H1 (cell line): Measurements from ENCODE around the gene DCAF7. TPM values are rescaled to one million over a fixed set of nuclear protein-coding genes. Genes with fewer than 3 reads are reported as not detected.

ENCODE experiments used
- MAX ChIP-seq: IDR thresholded peaks from 2 replicates; pipeline ENCODE4 v1.6.1; 2012; ENCODE audit warnings: inconsistent platforms
- PHF8 ChIP-seq: fragments of 200-600 bp; sonication (generic); conservative IDR thresholded peaks from 2 replicates; pipeline ENCODE4 v1.7.1; 2012; ENCODE audit warnings: low read depth, mild to moderate bottlenecking, inconsistent platforms, low read length, moderate library complexity
- SRF ChIP-seq: IDR thresholded peaks from 2 replicates; pipeline ENCODE4 v1.6.1; 2011; ENCODE audit warnings: mild to moderate bottlenecking, low read depth, low read length, moderate library complexity
- polyA plus RNA-seq, 7 experiments: library from polyadenylated mRNA; depleted of rRNA in 3 of 7; stranded (reverse) in 5 of 7; unstranded in 2 of 7; fragments of >200 nt in 5 of 7; fragments of 200-250 nt in 2 of 7; gene quantifications; 1 replicate in 5 of 7; 2 replicates in 1 of 7; 4 replicates in 1 of 7; pipeline versions ENCODE4 v1.2.1 to v1.2.3, GENCODE V29; 2011 to 2013; ENCODE audit warnings: missing spikeins in 2 of 7, mixed read lengths in 2 of 7
- total RNA-seq: library from RNA; stranded (reverse); fragmentation: NEBNext Ultra II Directional; extraction: Animal tissue kit (Norgen Biotek cat#: 25700); gene quantifications from 2 replicates; pipeline ENCODE4 v1.2.1, GENCODE V29; 2021

Gene DCAF7
- total and polyA plus RNA-seq, 2 of the 8 experiments (the other 6 are each of a cell fraction or from before 2014, with no cell fraction given): 74.9 to 94.1 TPM

- TF ChIP-seq MAX (no peak), PHF8 (no peak), SRF (no peak)
Observed at GRCh38 chr17:63592797-63593196, 42.5 kb downstream of the DCAF7 start (continued).
